ENCODE measurements around the gene HSD17B1. TPM values are rescaled to one million over a fixed set of nuclear protein-coding genes. Genes with fewer than 3 reads are reported as not detected.
"Not testable (repeated sequence)": the region's sequence is repeated elsewhere in the genome, so short reads cannot be mapped to it uniquely, and the experiment has no call there.

HSD17B1 gene
- 0.22 and 1.3 TPM in 2 replicates for total RNA-seq (2014; rRNA removed; shearing (Covaris generic); ENCODE audit: low replicate concordance)

- not testable (repeated sequence) for H3K9me2 ChIP-seq (replicated peaks; ENCODE audit: insufficient read depth, low read length); DNase-seq; H3K36me3 ChIP-seq (ENCODE audit: insufficient read depth, low read length); H3K27ac ChIP-seq (ENCODE audit: low read length); H4K20me1 ChIP-seq (ENCODE audit: insufficient read depth, low read depth, low read length); H2AFZ ChIP-seq (ENCODE audit: low read length); H3K9me3 ChIP-seq (ENCODE audit: low read length); H3K79me2 ChIP-seq (ENCODE audit: low read length); H3K27me3 ChIP-seq (ENCODE audit: low read length)
- Histone ChIP-seq H3K4me1 (ENCODE audit: low read length) (peaks cover 36% of the 10 kb centered on the region), H3K4me3 (ENCODE audit: low read length) (peak within 1 kb of the TSS; percentile 83), H3K4me2 (ENCODE audit: low read depth, low read length, poor library complexity, severe bottlenecking) (peak within 1 kb of the TSS; percentile 89), H3K9ac (ENCODE audit: low read length) (peak within 1 kb of the TSS; percentile 89)
Measured at GRCh38 chr17:42552736-42553135, at the start of gene HSD17B1. TSS of gene HSD17B1 (plus strand) at chr17:42552923. CDS start at chr17:42552934, 11 bp downstream.

GRCh38 chr17:42502926-42503325 lies 49.8 kb upstream of the HSD17B1 start:
- peaks cover 11% of the 10 kb centered on the region; the same call in 1 of the 2 replicates for H3K36me3 ChIP-seq (ENCODE audit: insufficient read depth, low read length)

DNA sequence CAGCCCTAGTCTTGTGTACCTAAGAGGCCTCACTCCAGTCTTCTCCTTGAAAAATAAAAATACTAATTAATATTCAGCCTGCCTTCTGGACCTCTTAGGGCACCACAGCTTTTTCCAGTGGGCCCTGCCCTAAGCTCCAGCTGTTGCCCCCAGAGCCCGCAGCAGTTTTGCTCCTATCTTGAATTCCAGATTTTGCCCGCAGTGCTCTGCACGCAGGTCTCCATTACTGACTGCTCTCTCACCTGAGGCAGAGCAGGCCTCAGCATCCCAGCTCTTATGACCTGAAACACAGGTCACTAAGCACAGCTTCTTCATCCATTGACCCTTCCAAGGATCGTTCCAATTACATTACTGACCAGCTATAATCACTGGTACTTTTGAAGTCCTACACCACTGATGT lies 45.1 kb upstream of the HSD17B1 start:
- Histone ChIP-seq H3K4me1 (ENCODE audit: low read length) (no peaks in the 10 kb centered on the region), H3K9me2 (replicated peaks; ENCODE audit: insufficient read depth, low read length) (no peaks in the 10 kb centered on the region)

More at GRCh38 chr17:42502926-42503325, 49.8 kb upstream of the HSD17B1 start:
- H3K9ac ChIP-seq (ENCODE audit: low read length) = no peak overlapping the region
- H3K4me3 ChIP-seq (ENCODE audit: low read length) = no peak overlapping the region
- no peaks in the 10 kb centered on the region for H3K27me3 ChIP-seq (ENCODE audit: low read length)
- no peaks in the 10 kb centered on the region for H4K20me1 ChIP-seq (ENCODE audit: insufficient read depth, low read depth, low read length)
- H3K27ac ChIP-seq (ENCODE audit: low read length) = no peak overlapping the region
- H3K9me3 ChIP-seq (ENCODE audit: low read length) = no peaks in the 10 kb centered on the region
- H3K9me2 ChIP-seq (replicated peaks; ENCODE audit: insufficient read depth, low read length) = no peaks in the 10 kb centered on the region
- no peak for DNase-seq
- H3K4me2 ChIP-seq (ENCODE audit: low read depth, low read length, poor library complexity, severe bottlenecking) = no peak overlapping the region
- no peak overlapping the region for H2AFZ ChIP-seq (ENCODE audit: low read length)
- no peaks in the 10 kb centered on the region for H3K79me2 ChIP-seq (ENCODE audit: low read length)
- no peaks in the 10 kb centered on the region for H3K4me1 ChIP-seq (ENCODE audit: low read length)

DNA sequence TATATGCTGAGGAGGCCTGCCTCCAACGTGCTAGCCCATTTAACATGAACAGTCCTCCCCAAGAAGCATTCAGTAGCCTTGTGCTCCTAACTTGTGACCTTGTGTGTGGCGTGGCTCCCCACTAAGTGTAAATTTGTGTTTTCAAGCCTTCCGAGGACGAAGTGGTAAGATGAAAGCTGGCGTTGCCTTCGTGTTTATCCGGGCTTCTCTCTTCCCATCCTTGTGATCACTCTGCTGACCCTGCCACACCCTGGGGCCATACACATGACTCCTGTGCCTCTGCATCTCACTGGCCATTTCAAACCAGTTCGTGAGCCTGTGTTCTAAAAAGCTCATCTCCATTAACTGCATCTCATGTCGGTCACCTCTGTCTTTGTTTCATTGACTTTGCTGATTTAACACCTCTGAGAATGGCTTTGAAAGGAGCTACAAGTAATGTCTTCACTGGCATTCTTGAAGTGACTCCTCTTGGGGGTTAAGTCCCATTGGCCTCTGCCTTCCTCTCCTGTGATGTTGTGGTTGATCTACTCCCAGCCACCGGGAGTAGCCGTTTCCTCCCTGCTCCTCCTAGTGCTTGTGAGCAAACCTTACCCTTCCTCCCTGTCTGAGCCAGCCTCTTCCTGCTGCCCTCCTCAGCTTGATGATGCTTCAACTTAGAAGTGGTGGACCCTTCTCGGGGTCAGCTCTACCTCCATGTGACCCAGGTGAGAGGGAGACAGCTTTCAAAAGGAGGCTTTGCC lies 44.1 kb upstream of the HSD17B1 start:
- no peak overlapping the region for H3K27ac ChIP-seq (ENCODE audit: low read length)
- H3K4me3 ChIP-seq (ENCODE audit: low read length) = no peak overlapping the region
- H4K20me1 ChIP-seq (ENCODE audit: insufficient read depth, low read depth, low read length) = no peaks in the 10 kb centered on the region
- no peaks in the 10 kb centered on the region for H3K79me2 ChIP-seq (ENCODE audit: low read length)
- H3K4me1 ChIP-seq (ENCODE audit: low read length) = no peaks in the 10 kb centered on the region
- H3K36me3 ChIP-seq (ENCODE audit: insufficient read depth, low read length) = no peaks in the 10 kb centered on the region
- DNase-seq = no peak
- no peak overlapping the region for H2AFZ ChIP-seq (ENCODE audit: low read length)
- H3K4me2 ChIP-seq (ENCODE audit: low read depth, low read length, poor library complexity, severe bottlenecking) = no peak overlapping the region
- no peaks in the 10 kb centered on the region for H3K9me2 ChIP-seq (replicated peaks; ENCODE audit: insufficient read depth, low read length)
- no peak overlapping the region for H3K9ac ChIP-seq (ENCODE audit: low read length)
- H3K9me3 ChIP-seq (ENCODE audit: low read length) = no peaks in the 10 kb centered on the region
- H3K27me3 ChIP-seq (ENCODE audit: low read length) = no peaks in the 10 kb centered on the region

More for the DNA sequence above, 45.1 kb upstream of the HSD17B1 start:
- H3K9ac ChIP-seq (ENCODE audit: low read length) = no peak overlapping the region
- H4K20me1 ChIP-seq (ENCODE audit: insufficient read depth, low read depth, low read length) = no peaks in the 10 kb centered on the region
- H3K4me3 ChIP-seq (ENCODE audit: low read length) = no peak overlapping the region
- no peak overlapping the region for H3K27ac ChIP-seq (ENCODE audit: low read length)
- H3K9me3 ChIP-seq (ENCODE audit: low read length) = no peaks in the 10 kb centered on the region
- no peaks in the 10 kb centered on the region for H3K27me3 ChIP-seq (ENCODE audit: low read length)
- no peak overlapping the region for H2AFZ ChIP-seq (ENCODE audit: low read length)
- no peak overlapping the region for H3K4me2 ChIP-seq (ENCODE audit: low read depth, low read length, poor library complexity, severe bottlenecking)
- H3K79me2 ChIP-seq (ENCODE audit: low read length) = no peaks in the 10 kb centered on the region
- peaks cover 4% of the 10 kb centered on the region; the same call in 1 of the 2 replicates for H3K36me3 ChIP-seq (ENCODE audit: insufficient read depth, low read length)
- no peak for DNase-seq

DNA sequence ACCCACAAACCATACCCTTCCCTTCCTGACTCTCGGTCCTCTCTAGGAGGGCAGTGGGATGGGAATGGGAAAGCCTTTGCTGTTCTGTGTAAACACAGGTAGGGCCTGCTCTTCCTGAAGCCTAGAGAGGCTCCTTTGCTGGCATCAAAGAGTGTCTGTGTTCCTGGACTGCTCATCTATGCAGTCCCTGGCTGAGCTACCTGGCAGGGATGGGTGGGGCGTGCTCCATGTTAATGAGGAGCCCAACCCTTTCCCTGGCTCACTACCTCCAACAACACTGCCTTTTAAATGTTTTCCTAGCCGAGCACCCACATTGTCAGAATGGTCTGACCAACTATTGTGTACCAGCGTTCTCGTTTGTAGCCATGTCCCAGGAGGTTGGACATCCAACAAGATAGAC lies 43.3 kb upstream of the HSD17B1 start:
- H3K4me2 ChIP-seq (ENCODE audit: low read depth, low read length, poor library complexity, severe bottlenecking) = no peak overlapping the region
- H3K4me1 ChIP-seq (ENCODE audit: low read length) = no peaks in the 10 kb centered on the region
- H3K9me2 ChIP-seq (replicated peaks; ENCODE audit: insufficient read depth, low read length) = no peaks in the 10 kb centered on the region
- no peaks in the 10 kb centered on the region for H3K9me3 ChIP-seq (ENCODE audit: low read length)
- H3K27ac ChIP-seq (ENCODE audit: low read length) = no peak overlapping the region
- H3K4me3 ChIP-seq (ENCODE audit: low read length) = no peak overlapping the region
- no peak for DNase-seq
- no peaks in the 10 kb centered on the region for H3K36me3 ChIP-seq (ENCODE audit: insufficient read depth, low read length)
- no peaks in the 10 kb centered on the region for H3K27me3 ChIP-seq (ENCODE audit: low read length)
- H3K79me2 ChIP-seq (ENCODE audit: low read length) = no peaks in the 10 kb centered on the region
- H4K20me1 ChIP-seq (ENCODE audit: insufficient read depth, low read depth, low read length) = no peaks in the 10 kb centered on the region
- H2AFZ ChIP-seq (ENCODE audit: low read length) = no peak overlapping the region
- no peak overlapping the region for H3K9ac ChIP-seq (ENCODE audit: low read length)

- no peaks in the 10 kb centered on the region for H3K4me1 ChIP-seq (ENCODE audit: low read length)
- no peaks in the 10 kb centered on the region for H4K20me1 ChIP-seq (ENCODE audit: insufficient read depth, low read depth, low read length)
- no peak overlapping the region for H3K4me2 ChIP-seq (ENCODE audit: low read depth, low read length, poor library complexity, severe bottlenecking)
- H3K9me2 ChIP-seq (replicated peaks; ENCODE audit: insufficient read depth, low read length) = no peaks in the 10 kb centered on the region
- no peaks in the 10 kb centered on the region for H3K9me3 ChIP-seq (ENCODE audit: low read length)
- H3K27me3 ChIP-seq (ENCODE audit: low read length) = no peaks in the 10 kb centered on the region
- H3K9ac ChIP-seq (ENCODE audit: low read length) = no peak overlapping the region
- H3K4me3 ChIP-seq (ENCODE audit: low read length) = no peak overlapping the region
- H3K79me2 ChIP-seq (ENCODE audit: low read length) = no peaks in the 10 kb centered on the region
- H2AFZ ChIP-seq (ENCODE audit: low read length) = no peak overlapping the region
- DNase-seq = no peak
- H3K36me3 ChIP-seq (ENCODE audit: insufficient read depth, low read length) = no peaks in the 10 kb centered on the region
- no peak overlapping the region for H3K27ac ChIP-seq (ENCODE audit: low read length)
Measured at GRCh38 chr17:42509841-42510240, 42.9 kb upstream of the HSD17B1 start.

DNA sequence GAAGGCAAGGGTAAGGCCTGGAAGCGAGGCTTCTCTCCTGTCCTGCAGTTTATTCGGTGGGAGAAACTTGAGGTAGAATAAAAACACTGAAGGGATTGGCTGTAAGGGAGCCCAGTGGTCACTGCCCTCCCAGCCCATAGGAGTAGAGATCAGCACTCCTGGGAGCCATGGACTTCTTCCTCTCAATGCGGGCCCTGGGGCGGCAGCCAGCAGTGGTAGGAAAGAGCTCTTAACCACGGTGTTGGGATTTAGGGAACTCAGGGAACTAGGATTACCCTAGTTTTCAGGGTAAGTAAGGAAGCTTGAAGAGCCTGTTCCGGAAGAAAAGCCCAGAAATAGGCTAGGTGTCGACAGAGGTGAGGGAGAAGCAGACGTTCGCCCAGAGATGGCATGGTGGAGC lies 40.5 kb upstream of the HSD17B1 start:
- Histone ChIP-seq H3K27ac (ENCODE audit: low read length) (no peak overlapping the region), H3K79me2 (ENCODE audit: low read length) (no peaks in the 10 kb centered on the region), H3K9me3 (ENCODE audit: low read length) (no peaks in the 10 kb centered on the region), H3K36me3 (ENCODE audit: insufficient read depth, low read length) (no peaks in the 10 kb centered on the region), H3K9me2 (replicated peaks; ENCODE audit: insufficient read depth, low read length) (no peaks in the 10 kb centered on the region), H3K9ac (ENCODE audit: low read length) (no peak overlapping the region), H4K20me1 (ENCODE audit: insufficient read depth, low read depth, low read length) (no peaks in the 10 kb centered on the region), H3K4me2 (ENCODE audit: low read depth, low read length, poor library complexity, severe bottlenecking) (no peak overlapping the region), H3K4me1 (ENCODE audit: low read length) (no peaks in the 10 kb centered on the region), H2AFZ (ENCODE audit: low read length) (no peak overlapping the region), H3K27me3 (ENCODE audit: low read length) (no peaks in the 10 kb centered on the region), H3K4me3 (ENCODE audit: low read length) (no peak overlapping the region)
- no peak for DNase-seq

DNA sequence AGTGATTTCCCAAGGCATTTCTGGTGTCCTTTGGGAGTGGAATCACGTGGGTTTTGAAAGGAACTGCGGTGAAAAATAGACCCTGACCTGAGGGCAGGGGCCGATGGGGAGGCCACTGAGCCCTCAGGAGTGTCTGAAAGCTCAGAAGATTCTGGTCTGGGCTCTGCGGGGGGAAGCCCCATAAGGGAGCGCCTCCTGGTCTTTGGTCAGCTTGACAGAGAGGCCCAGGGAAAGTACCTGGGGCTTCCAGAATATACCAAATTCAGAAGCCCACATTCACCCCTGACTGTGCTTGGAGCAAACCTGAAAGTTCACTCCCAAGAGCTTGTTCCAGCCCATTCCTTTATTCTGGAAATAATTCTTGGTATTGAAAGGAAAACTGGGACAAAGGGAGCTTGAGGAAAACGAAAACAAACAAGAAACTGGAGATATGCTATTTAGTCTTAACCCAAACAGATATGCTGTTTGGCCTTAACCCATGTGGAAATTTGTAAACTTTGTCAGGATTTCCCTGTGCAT lies 39.9 kb upstream of the HSD17B1 start:
- no peaks in the 10 kb centered on the region for H4K20me1 ChIP-seq (ENCODE audit: insufficient read depth, low read depth, low read length)
- no peak overlapping the region for H3K9ac ChIP-seq (ENCODE audit: low read length)
- no peak for DNase-seq
- H3K27ac ChIP-seq (ENCODE audit: low read length) = no peak overlapping the region
- no peak overlapping the region for H2AFZ ChIP-seq (ENCODE audit: low read length)
- no peaks in the 10 kb centered on the region for H3K9me3 ChIP-seq (ENCODE audit: low read length)
- no peak overlapping the region for H3K4me3 ChIP-seq (ENCODE audit: low read length)
- H3K27me3 ChIP-seq (ENCODE audit: low read length) = no peaks in the 10 kb centered on the region
- H3K4me2 ChIP-seq (ENCODE audit: low read depth, low read length, poor library complexity, severe bottlenecking) = no peak overlapping the region
- no peaks in the 10 kb centered on the region for H3K9me2 ChIP-seq (replicated peaks; ENCODE audit: insufficient read depth, low read length)
- H3K36me3 ChIP-seq (ENCODE audit: insufficient read depth, low read length) = no peaks in the 10 kb centered on the region
- no peaks in the 10 kb centered on the region for H3K4me1 ChIP-seq (ENCODE audit: low read length)
- no peaks in the 10 kb centered on the region for H3K79me2 ChIP-seq (ENCODE audit: low read length)
